ENCODE results near the gene AFAP1.
A peak's percentile ranks its signal among the peaks of the same experiment; 100 is the strongest.

The AFAP1 gene

GRCh38 chr4:7784131-7784870 is 155.4 kb downstream of the AFAP1 start:
- no peak for DNase-seq (ENCODE audit: low read depth)

GRCh38 chr4:7783541-7783940 is 156.1 kb downstream of the AFAP1 start:
- DNase-seq (ENCODE audit: low read depth): no peak

DNA sequence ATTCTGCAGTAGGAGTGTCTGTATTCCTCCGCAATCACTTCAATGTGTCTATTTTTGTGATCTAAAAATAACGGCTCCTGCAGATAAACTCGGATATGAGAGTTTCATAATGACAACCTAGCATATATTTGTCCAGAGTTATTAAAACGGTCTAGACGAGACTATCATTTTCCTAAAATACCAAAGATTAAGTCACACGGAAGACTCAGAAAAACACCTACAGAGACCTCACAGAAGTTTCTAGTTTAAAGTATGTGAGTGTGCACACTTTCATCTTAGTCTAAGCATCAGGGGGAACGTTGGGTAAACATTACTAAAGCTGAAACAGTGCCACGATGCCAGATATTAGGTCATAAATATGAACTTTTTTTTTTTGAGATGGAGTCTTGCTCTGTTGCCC is 156.9 kb downstream of the AFAP1 start:
- DNase-seq (ENCODE audit: low read depth): no peak

DNA sequence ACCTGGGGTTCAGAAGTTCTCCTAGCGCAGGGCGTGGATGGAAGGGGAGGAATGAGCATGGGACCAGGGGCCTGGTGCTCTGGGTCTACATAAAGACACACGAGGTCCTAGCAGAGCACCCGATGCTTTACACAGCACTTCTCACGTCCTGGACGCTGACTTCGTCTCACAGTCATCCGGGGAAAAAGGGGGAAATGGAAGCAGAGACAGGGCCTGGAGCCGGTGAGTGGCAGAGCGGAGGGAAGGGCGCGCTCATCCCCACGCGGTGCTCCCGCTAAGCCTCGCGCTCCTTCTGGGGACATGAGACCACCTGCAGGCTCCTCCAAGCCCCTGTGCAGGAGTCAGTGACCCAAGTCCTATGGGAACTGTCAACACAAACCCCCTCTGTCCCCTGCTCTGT is 157.7 kb downstream of the AFAP1 start:
- no peak for DNase-seq (ENCODE audit: low read depth)

GRCh38 chr4:7781366-7781765 is 158.3 kb downstream of the AFAP1 start:
- peak; percentile 57 for DNase-seq (ENCODE audit: low read depth)

- no peak for DNase-seq (ENCODE audit: low read depth)
Observed at GRCh38 chr4:7780751-7781348, 158.8 kb downstream of the AFAP1 start.

DNA sequence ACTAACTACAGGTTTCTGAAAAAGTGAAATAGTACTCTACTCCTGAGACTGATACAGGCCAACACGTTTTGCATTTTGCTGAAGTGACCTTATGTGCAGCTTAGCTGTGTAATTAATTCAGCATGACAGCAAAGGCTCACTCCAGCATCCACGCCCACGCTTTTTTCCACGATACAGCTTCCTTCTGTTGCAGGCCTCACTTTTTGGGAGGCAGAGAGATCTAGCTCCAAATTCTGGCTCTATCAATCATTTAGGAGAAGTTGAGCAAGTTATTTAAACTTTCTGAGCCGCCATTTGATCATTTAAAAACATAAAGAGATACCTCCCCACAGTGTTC is 160.3 kb downstream of the AFAP1 start:
- no peak for DNase-seq (ENCODE audit: low read depth)

GRCh38 chr4:7778510-7779431 is 160.9 kb downstream of the AFAP1 start:
- no peak for DNase-seq (ENCODE audit: low read depth)

- no peak for DNase-seq (ENCODE audit: low read depth)
Observed at GRCh38 chr4:7777871-7778509, 161.7 kb downstream of the AFAP1 start.

DNA sequence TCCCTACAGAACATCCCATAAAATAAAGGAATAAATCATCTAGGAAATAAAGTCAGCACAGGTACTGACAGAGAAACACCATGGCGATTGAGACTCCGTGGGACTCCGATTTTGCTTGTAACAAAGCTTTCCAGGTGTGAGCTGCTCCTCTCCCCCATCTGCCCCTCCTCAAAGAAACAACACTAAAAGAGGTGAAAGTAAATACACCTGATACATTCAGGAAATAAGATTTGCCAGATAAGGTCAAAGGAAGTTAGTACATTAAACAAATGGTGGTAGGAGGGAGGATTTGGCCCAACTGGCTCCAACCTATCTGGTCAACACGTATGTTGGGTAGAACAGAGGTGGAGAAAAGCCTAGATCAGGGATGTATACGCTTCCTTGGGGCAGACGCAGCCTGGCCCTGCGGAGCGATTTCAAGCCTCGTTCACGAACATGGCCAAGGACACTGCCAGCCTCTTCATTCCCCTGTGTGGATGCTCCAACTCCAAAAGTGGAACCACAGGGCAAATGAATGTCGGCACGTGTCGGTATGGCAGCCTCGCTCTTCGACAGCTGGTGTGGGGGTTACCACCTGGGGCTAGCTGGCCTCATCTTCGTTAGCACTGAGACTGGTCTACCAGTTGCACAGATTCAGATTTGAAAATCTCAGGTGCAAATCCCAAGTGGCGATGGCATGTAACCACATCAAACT is 162.5 kb downstream of the AFAP1 start:
- DNase-seq (ENCODE audit: low read depth): no peak

GRCh38 chr4:7775396-7775795 is 164.3 kb downstream of the AFAP1 start:
- DNase-seq (ENCODE audit: low read depth): no peak

DNA sequence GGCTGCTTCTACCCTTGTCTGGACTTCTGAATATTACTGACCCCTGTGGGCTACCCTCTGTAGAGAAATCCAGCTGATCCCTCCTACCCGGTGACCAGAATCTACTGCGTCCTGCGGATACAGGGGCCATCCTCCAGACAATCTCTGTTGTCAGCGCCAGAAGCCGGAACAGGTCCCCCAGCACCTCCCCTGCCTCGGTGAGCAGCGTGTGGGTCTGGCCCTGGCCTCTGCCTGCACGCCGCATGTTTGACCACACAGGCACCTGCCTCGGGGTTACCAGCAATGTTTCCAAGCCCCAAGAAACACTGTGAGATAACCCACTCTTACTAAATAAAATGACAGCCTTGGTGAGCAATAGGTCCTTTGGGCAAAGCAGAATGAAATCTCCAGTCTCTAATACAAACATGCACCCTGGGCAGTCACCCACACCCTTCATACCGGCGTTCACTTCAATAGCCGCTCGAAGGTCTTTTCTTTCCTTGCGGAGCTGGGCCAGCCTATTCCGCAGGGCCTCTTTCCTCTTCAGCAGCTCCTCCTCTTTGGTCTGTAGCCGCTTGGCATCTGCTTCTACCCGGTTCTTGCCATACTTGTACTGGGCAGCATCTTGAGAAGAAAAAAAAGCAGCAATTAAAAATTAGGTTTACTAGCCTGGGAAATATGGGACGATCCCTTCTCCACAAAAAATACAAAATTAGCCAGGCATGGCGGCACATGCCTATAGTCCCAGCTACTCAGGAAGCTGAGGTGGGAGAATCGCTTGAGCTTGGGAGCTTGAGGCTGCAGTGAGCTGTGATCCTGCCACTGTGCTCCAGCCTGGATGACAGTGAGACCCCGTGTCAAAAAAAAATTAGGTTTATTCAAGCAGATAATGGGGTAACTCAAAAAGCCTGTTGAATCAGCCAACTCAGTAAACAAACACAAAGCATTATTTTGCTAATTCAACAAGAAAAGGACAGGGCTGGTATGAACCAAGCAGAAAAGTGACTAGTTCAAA is 165.1 kb downstream of the AFAP1 start:
- DNase-seq (ENCODE audit: low read depth): no peak

- DNase-seq (ENCODE audit: low read depth): no peak
Observed at GRCh38 chr4:7773401-7774180, 166.1 kb downstream of the AFAP1 start.

GRCh38 chr4:7772711-7773385 is 166.8 kb downstream of the AFAP1 start:
- DNase-seq (ENCODE audit: low read depth): no peak

DNA sequence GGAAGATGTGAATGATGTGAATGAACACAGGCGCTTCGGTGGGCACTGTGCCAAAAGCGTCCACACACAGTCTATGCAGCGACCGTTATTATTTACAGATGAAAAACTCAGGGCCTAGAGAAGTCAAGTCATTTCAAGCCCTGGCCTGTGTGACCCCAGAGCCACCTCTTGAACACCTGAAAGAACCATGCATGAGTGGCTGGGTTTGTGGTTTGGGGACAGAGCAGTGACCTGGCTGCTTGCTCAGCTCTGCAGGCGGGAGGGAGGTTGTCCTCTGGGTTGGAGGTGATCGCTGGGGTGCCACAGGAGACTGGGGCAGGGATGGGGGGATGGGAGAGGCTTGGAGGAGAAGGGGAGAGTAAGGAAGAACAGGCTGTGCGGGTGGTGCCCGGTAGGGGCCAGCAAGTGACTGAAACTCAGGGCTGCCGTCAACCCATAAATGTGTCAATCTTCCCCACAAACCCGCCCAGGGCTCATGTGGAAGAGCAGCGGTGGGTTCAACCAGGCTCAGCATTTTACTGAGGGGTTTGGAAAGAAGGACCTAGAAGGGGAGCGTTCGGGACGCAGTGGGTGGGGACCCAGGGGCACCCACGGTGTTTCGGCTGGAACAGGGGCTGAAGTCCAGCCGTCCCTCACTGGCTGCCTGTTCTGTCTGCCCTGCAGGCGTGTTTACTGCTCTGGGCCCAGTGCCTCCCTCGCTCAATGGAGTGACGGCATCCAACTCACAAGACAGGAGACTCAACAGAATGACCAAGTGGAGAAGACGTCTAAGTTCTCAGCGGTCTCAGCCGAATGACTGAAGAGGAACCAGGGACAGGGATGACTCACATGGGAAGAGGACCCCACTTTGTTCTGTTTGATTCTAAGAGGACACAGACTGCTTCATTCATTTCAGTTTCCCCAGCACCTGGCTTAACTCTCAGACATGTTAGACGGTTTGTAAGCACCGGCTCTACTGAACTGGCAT is 167.8 kb downstream of the AFAP1 start:
- no peak for DNase-seq (ENCODE audit: low read depth)

GRCh38 chr4:7771056-7771455 is 168.6 kb downstream of the AFAP1 start:
- no peak for DNase-seq (ENCODE audit: low read depth)

DNA sequence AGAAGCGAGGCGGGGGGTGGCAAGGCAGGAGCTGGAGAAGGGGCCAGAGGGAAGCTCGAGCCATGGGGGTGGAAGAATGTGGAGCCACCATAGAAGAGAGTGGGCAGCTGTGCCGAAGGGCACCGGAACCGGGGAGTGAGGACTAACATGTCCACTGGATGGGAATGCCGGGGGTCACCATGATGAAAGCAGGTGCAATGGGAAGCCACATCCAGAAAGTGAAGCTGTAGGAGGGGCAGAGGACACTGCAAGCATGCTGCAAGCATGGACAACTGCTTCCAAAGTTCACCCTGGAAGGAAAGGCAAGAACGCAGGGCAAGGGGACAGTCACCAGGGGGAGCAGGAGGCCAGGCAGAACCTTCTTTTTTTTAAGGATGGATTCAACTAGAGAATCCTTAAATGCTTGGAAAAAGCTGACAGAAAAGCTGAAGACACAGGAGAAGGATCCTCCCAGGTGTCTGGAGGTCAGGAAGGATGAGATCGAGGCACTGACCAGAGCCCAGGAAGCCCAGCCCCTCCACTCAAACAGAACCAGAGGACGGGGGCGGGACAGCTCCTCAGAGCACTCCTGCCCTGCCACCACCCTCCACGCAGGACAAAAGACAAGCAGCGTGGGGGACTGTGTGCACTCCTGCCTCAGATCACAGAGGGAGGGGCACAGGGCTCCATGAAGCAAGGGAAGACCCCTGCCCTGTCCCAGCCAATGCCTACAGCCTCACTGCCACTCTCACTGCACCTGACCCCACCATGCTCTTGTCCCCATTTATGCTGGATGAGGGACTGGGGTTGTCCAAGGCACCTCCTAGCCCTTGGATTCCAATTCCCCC is 169.2 kb downstream of the AFAP1 start:
- DNase-seq (ENCODE audit: low read depth): no peak

All from GM04504 (cell line).